ENCODE data around the gene C1QTNF5. TPM values are rescaled to one million over a fixed set of nuclear protein-coding genes. Genes with fewer than 3 reads are reported as not detected.

C1QTNF5 gene
- total RNA-seq, 1 experiment from 2014 or later, result not detected

GRCh38 chr11:119378851-119379465, 38.3 kb upstream of the C1QTNF5 start:
- Histone ChIP-seq H3K9me2 (ENCODE audit: insufficient read depth) (no peaks in the 10 kb centered on the region), H3K4me2 (peak overlapping the region; percentile 14; the same call in 1 of the 2 replicates), H3K27me3 (ENCODE audit: insufficient read depth, low read depth) (no peaks in the 10 kb centered on the region), H4K20me1 (ENCODE audit: insufficient read depth) (no peaks in the 10 kb centered on the region), H3K4me1 (replicated peaks; ENCODE audit: insufficient read depth) (peaks cover 37% of the 10 kb centered on the region), H3F3A (ENCODE audit: insufficient read depth, low read depth) (peaks cover 4% of the 10 kb centered on the region; the same call in 1 of the 2 replicates), H3K27ac (no peak overlapping the region), H3K4me3 (no peak overlapping the region), H3K79me2 (ENCODE audit: low read depth) (no peaks in the 10 kb centered on the region), H3K36me3 (ENCODE audit: low read depth) (no peaks in the 10 kb centered on the region), H3K9me3 (ENCODE audit: insufficient read depth, low read depth) (no peaks in the 10 kb centered on the region), H2AFZ (no peak overlapping the region)
- no TSS peak for BruUV-seq (replicated peaks)
- CTCF ChIA-PET, result interaction anchor here (0.6 to 2.1 kb wide), 3 partner anchors 24 to 93 kb away, joined by 3 to 6 read pairs (median 4); no protein-coding TSS in a partner anchor
- no peak for DNase-seq
- TF ChIP-seq EZH2 (IDR thresholded peaks at IDR 0.05; ENCODE audit: low read depth) (no peak), CTCF (conservative IDR thresholded peaks at IDR 0.05) (no peak)
- POLR2A ChIA-PET (ENCODE audit: unreplicated experiment), result interaction anchor here (0.6 kb wide), 1 partner anchor 41 kb away, joined by 56 read pairs; no protein-coding TSS in a partner anchor
- intact Hi-C loops (cut with micrococcal nuclease; ENCODE audit: unreplicated experiment), result no loop called here

- TF ChIP-seq CTCF (conservative IDR thresholded peaks at IDR 0.05) (no peak), EZH2 (IDR thresholded peaks at IDR 0.05; ENCODE audit: low read depth) (no peak)
- peaks cover 37% of the 10 kb centered on the region for H3K4me1 ChIP-seq (replicated peaks; ENCODE audit: insufficient read depth)
- H3K79me2 ChIP-seq (ENCODE audit: low read depth), result no peaks in the 10 kb centered on the region
- intact Hi-C loops (cut with micrococcal nuclease; ENCODE audit: unreplicated experiment), result no loop called here
- H3F3A ChIP-seq (ENCODE audit: insufficient read depth, low read depth), result peaks cover 4% of the 10 kb centered on the region; the same call in 1 of the 2 replicates
- ChIA-PET POLR2A (ENCODE audit: unreplicated experiment) (interaction anchor here (0.7 kb wide), 1 partner anchor 529 kb away, joined by 4 read pairs; no protein-coding TSS in a partner anchor), CTCF (interaction anchor here (0.6 to 2.1 kb wide), 3 partner anchors 18 to 94 kb away, joined by 3 to 6 read pairs (median 5); no protein-coding TSS in a partner anchor)
- no peak overlapping the region for H3K27ac ChIP-seq
- no peaks in the 10 kb centered on the region for H4K20me1 ChIP-seq (ENCODE audit: insufficient read depth)
- no peak overlapping the region for H2AFZ ChIP-seq
- H3K4me2 ChIP-seq, result peak overlapping the region; percentile 47
- no peak overlapping the region for H3K4me3 ChIP-seq
- H3K27me3 ChIP-seq (ENCODE audit: insufficient read depth, low read depth), result no peaks in the 10 kb centered on the region
- H3K36me3 ChIP-seq (ENCODE audit: low read depth), result no peaks in the 10 kb centered on the region
- BruUV-seq (replicated peaks), result no TSS peak
- H3K9me2 ChIP-seq (ENCODE audit: insufficient read depth), result no peaks in the 10 kb centered on the region
- no peaks in the 10 kb centered on the region for H3K9me3 ChIP-seq (ENCODE audit: insufficient read depth, low read depth)
- no peak for DNase-seq
Observed at GRCh38 chr11:119377961-119378667, 37.4 kb upstream of the C1QTNF5 start.

DNA sequence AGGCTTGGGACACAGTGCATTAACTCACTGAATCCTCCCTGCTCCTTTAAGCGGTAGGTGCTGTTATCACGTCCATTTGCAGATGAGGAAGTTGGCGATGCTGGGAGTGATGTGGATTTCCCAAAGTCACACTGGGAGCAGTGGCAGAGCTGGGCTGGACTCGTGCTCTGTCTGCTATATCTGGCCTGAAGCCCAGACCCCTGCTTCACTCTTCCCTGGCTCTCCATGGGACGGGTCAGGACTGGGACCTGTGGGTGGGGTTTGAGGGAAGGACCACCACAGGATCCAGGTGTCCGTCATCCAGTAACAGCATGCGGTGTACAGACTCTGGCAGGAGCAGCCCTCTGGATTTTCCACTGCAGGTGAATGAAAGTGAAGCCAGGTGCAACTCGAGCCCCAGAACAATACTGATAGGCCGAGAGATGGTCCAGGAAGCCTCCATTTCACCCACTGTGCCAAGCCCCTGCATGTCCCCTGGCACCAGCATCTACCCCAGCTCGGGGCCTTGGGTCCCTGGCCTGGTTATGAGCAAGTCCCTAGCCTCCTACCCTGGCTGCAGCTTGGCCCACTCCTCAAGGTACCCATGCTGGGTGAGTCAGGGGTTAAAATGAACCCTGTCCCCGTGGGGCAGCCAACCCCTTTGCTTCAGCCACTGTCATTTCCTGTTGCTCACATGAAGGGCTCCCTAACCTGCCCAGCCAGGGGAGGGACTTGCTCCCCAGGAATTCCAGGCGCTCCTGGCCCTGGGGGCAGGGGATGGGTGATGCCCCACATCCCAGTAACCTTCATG, 36.6 kb upstream of the C1QTNF5 start:
- intact Hi-C loops (cut with micrococcal nuclease; ENCODE audit: unreplicated experiment), result no loop called here
- no peaks in the 10 kb centered on the region for H3K36me3 ChIP-seq (ENCODE audit: low read depth)
- no peak overlapping the region for H3K4me3 ChIP-seq
- peaks cover 4% of the 10 kb centered on the region; the same call in 1 of the 2 replicates for H3F3A ChIP-seq (ENCODE audit: insufficient read depth, low read depth)
- no peak overlapping the region for H2AFZ ChIP-seq
- no TSS peak for BruUV-seq (replicated peaks)
- ChIA-PET CTCF (interaction anchor here (0.6 to 2.1 kb wide), 3 partner anchors 21 to 98 kb away, joined by 3 to 8 read pairs (median 6); no protein-coding TSS in a partner anchor), POLR2A (ENCODE audit: unreplicated experiment) (interaction anchor here (0.7 kb wide), 1 partner anchor 530 kb away, joined by 4 read pairs; no protein-coding TSS in a partner anchor)
- DNase-seq, result peak; percentile 69 to 73
- H3K4me2 ChIP-seq, result peak overlapping the region; percentile 47
- TF ChIP-seq EZH2 (IDR thresholded peaks at IDR 0.05; ENCODE audit: low read depth) (no peak), CTCF (conservative IDR thresholded peaks at IDR 0.05) (no peak)
- H3K9me2 ChIP-seq (ENCODE audit: insufficient read depth), result no peaks in the 10 kb centered on the region
- H3K79me2 ChIP-seq (ENCODE audit: low read depth), result no peaks in the 10 kb centered on the region
- H3K27ac ChIP-seq, result no peak overlapping the region
- no peaks in the 10 kb centered on the region for H3K27me3 ChIP-seq (ENCODE audit: insufficient read depth, low read depth)
- H4K20me1 ChIP-seq (ENCODE audit: insufficient read depth), result no peaks in the 10 kb centered on the region
- no peaks in the 10 kb centered on the region for H3K9me3 ChIP-seq (ENCODE audit: insufficient read depth, low read depth)
- peaks cover 35% of the 10 kb centered on the region for H3K4me1 ChIP-seq (replicated peaks; ENCODE audit: insufficient read depth)
